DND-41 (cell line): ENCODE results near the gene C14orf39.

Experiments
- ATAC-seq: fragments of 200-7000 bp; cut with Tn5 transposase; 3 replicates; pipeline ENCODE4 v1.9.1; 2021; ENCODE audit warnings: low read depth; ENCODE audit not compliant: insufficient read depth
- DNase-seq: peaks from one replicate; pipeline ENCODE4 v3.0.0-alpha.2; 2020
- H2AFZ ChIP-seq: 2 replicates; pipeline ENCODE4 v1.6.0; 2012; ENCODE audit warnings: low read depth, low read length
- H3K27ac ChIP-seq: 2 replicates; pipeline ENCODE4 v1.5.1; 2012; ENCODE audit warnings: low read length, inconsistent platforms
- H3K27me3 ChIP-seq: fragments of 200-600 bp; sonication (generic); 2 replicates; pipeline ENCODE4 v1.6.0; 2012; ENCODE audit warnings: low read length, mild to moderate bottlenecking, inconsistent platforms; ENCODE audit not compliant: insufficient read depth, poor library complexity
- H3K36me3 ChIP-seq: 2 replicates; pipeline ENCODE4 v1.5.1; 2012; ENCODE audit warnings: low read length, inconsistent platforms; ENCODE audit not compliant: insufficient read depth
- H3K4me1 ChIP-seq: 2 replicates; pipeline ENCODE4 v1.5.1; 2012; ENCODE audit warnings: mild to moderate bottlenecking, low read length; ENCODE audit not compliant: insufficient read depth
- H3K4me2 ChIP-seq: 2 replicates; pipeline ENCODE4 v1.6.0; 2012; ENCODE audit warnings: mild to moderate bottlenecking, moderate library complexity, low read length, inconsistent platforms; ENCODE audit not compliant: insufficient read depth
- H3K4me3 ChIP-seq, 2 experiments: fragments of 200-600 bp in 1 of 2; shearing (Covaris generic) in 1 of 2; 2 replicates each; pipeline ENCODE4 v1.5.1; 2012 to 2016; ENCODE audit warnings: inconsistent platforms in 2 of 2, low read length in 2 of 2, mild to moderate bottlenecking in 2 of 2, low read depth in 1 of 2, moderate library complexity in 1 of 2
- H3K79me2 ChIP-seq: 2 replicates; pipeline ENCODE4 v1.6.0; 2012; ENCODE audit warnings: low read length, inconsistent platforms; ENCODE audit not compliant: insufficient read depth
- H3K9ac ChIP-seq: 2 replicates; pipeline ENCODE4 v1.6.0; 2012; ENCODE audit warnings: low read depth, mild to moderate bottlenecking, inconsistent platforms, low read length, moderate library complexity
- H3K9me3 ChIP-seq: 2 replicates; pipeline ENCODE4 v1.5.1; 2012; ENCODE audit warnings: low read length, moderate library complexity, mild to moderate bottlenecking, inconsistent platforms; ENCODE audit not compliant: insufficient read depth, severe bottlenecking
- H4K20me1 ChIP-seq: 2 replicates; pipeline ENCODE4 v1.6.0; 2012; ENCODE audit warnings: low read length; ENCODE audit not compliant: insufficient read depth
- CTCF ChIP-seq: IDR thresholded peaks from 2 replicates; pipeline ENCODE4 v1.5.1; 2012; ENCODE audit warnings: borderline replicate concordance, low read length, moderate library complexity, mild to moderate bottlenecking; ENCODE audit not compliant: poor library complexity, severe bottlenecking; ENCODE audit errors: extremely low read depth
- EZH2 ChIP-seq: IDR thresholded peaks from 3 replicates; pipeline ENCODE4 v1.6.1; 2012; ENCODE audit warnings: borderline replicate concordance, low read depth, mild to moderate bottlenecking, moderate library complexity, low read length, inconsistent platforms; ENCODE audit not compliant: severe bottlenecking

Gene C14orf39

GRCh38 chr14:60505448-60505847 lies 19.6 kb upstream of the C14orf39 start:
- ATAC-seq (no peak), DNase-seq (no peak)
- no peaks in the 10 kb centered on the region for H3K4me1 ChIP-seq
- H3K9ac ChIP-seq: no peak overlapping the region
- H4K20me1 ChIP-seq: no peaks in the 10 kb centered on the region
- no peaks in the 10 kb centered on the region for H3K36me3 ChIP-seq
- no peaks in the 10 kb centered on the region for H3K9me3 ChIP-seq
- H3K4me3 ChIP-seq: no peak overlapping the region
- no peak overlapping the region for H3K4me2 ChIP-seq
- no peak overlapping the region for H2AFZ ChIP-seq
- no peaks in the 10 kb centered on the region for H3K27me3 ChIP-seq
- H3K79me2 ChIP-seq: no peaks in the 10 kb centered on the region
- H3K27ac ChIP-seq: no peak overlapping the region
- TF ChIP-seq EZH2: no peak
- no peak for TF ChIP-seq CTCF

GRCh38 chr14:60502541-60502940 lies 16.7 kb upstream of the C14orf39 start:
- H3K4me3 ChIP-seq: no peak overlapping the region
- H3K27me3 ChIP-seq: no peaks in the 10 kb centered on the region
- DNase-seq (no peak), ATAC-seq (no peak)
- H3K27ac ChIP-seq: no peak overlapping the region
- H3K4me1 ChIP-seq: no peaks in the 10 kb centered on the region
- no peaks in the 10 kb centered on the region for H3K36me3 ChIP-seq
- H3K9me3 ChIP-seq: no peaks in the 10 kb centered on the region
- H3K79me2 ChIP-seq: no peaks in the 10 kb centered on the region
- H3K4me2 ChIP-seq: no peak overlapping the region
- no peak overlapping the region for H3K9ac ChIP-seq
- no peak overlapping the region for H2AFZ ChIP-seq
- no peaks in the 10 kb centered on the region for H4K20me1 ChIP-seq
- TF ChIP-seq CTCF (no peak), EZH2 (no peak)

DNA sequence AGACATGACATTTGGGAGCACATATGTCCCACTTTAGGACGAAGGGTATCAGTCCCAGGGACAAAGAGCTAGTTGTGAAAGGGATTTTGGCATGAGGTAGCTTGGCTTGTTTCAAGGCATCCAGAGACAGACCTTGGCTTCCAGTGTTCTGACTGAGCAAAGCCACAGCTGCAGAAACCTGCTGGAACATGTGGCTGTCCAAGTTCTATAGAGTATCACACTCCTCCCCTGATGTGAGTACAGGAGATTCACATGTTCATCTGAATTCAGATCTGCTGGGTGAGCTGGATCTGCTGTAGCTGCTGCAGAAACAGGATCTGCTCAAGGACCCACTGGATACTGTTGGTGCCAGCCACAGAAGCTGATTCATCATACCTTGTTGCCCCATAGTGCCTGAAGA lies 10.1 kb upstream of the C14orf39 start:
- H3K36me3 ChIP-seq: no peaks in the 10 kb centered on the region
- H4K20me1 ChIP-seq: no peaks in the 10 kb centered on the region
- no peak overlapping the region for H3K4me2 ChIP-seq
- H3K27me3 ChIP-seq: no peaks in the 10 kb centered on the region
- DNase-seq (no peak), ATAC-seq (no peak)
- no peaks in the 10 kb centered on the region for H3K9me3 ChIP-seq
- TF ChIP-seq EZH2 (no peak), CTCF (no peak)
- no peaks in the 10 kb centered on the region for H3K4me1 ChIP-seq
- H3K4me3 ChIP-seq: no peak overlapping the region
- H3K9ac ChIP-seq: no peak overlapping the region
- no peaks in the 10 kb centered on the region for H3K79me2 ChIP-seq
- no peak overlapping the region for H3K27ac ChIP-seq
- no peak overlapping the region for H2AFZ ChIP-seq

DNA sequence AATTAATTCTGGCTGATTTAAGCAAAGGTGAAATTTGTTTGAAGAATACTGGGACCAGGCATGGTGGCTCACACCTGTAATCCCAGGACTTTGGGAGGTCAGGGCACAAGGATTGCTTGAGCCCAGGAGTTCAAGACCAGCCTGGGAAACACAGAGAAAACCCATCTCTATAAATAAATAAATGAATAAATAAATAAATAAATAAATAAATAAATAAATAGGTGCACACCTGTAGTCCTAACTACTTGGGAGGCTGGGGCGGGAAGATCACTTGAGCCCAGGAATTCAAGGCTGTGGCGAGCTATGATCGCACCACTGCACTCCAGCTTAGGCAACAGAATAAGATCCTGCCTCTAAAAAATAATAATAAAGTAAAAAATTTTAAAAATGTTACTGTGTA lies 4.4 kb upstream of the C14orf39 start:
- Histone ChIP-seq H3K79me2 (no peaks in the 10 kb centered on the region), H3K4me2 (no peak overlapping the region), H2AFZ (no peak overlapping the region), H3K9ac (no peak overlapping the region), H3K4me3 (no peak overlapping the region), H3K27ac (no peak overlapping the region), H3K4me1 (no peaks in the 10 kb centered on the region), H3K9me3 (no peaks in the 10 kb centered on the region), H3K36me3 (no peaks in the 10 kb centered on the region), H4K20me1 (no peaks in the 10 kb centered on the region), H3K27me3 (no peaks in the 10 kb centered on the region)
- no peak for DNase-seq
- TF ChIP-seq EZH2 (no peak), CTCF (no peak)
- ATAC-seq: no peak
